PC-3 (cell line): Measurements from ENCODE around the gene OR2J1. TPM values are rescaled to one million over a fixed set of nuclear protein-coding genes. Genes with fewer than 3 reads are reported as not detected.
"Not testable (repeated sequence)": the region's sequence is repeated elsewhere in the genome, so short reads cannot be mapped to it uniquely, and the experiment has no call there.

ENCODE experiments used
- ATAC-seq: fragments of 200-7000 bp; cut with Tn5 transposase; 2 replicates; pipeline ENCODE4 v1.9.1; 2020; ENCODE audit warnings: mild to moderate bottlenecking, moderate library complexity
- BruUV-seq: library from RNA; stranded (reverse); fragments of 400-500 nt; replicated peaks from 2 replicates; lab custom pipeline; 2021; lab: Mats Ljungman, UMichigan
- CTCF ChIA-PET: fragments of 300-600 bp; sonication (Branson Sonifier 250); formaldehyde crosslinking; loops from one replicate; lab custom pipeline; 2022; ENCODE audit warnings: antibody characterized with exemption; lab: Charles Lee
- POLR2A ChIA-PET: fragments of 300-600 bp; sonication (Branson Sonifier 250); formaldehyde crosslinking; loops from one replicate; lab custom pipeline; 2022; ENCODE audit warnings: antibody characterized with exemption; ENCODE audit not compliant: unreplicated experiment; lab: Charles Lee
- DNase-seq: peaks from one replicate; pipeline ENCODE4 v3.0.0-alpha.2; 2015
- H2AFZ ChIP-seq: fragments of 300-600 bp; sonication (generic); 2 replicates; pipeline ENCODE4 v1.6.0; 2016; ENCODE audit warnings: antibody characterized with exemption, low read length
- H3F3A ChIP-seq: fragments of 300-600 bp; sonication (generic); one replicate; pipeline ENCODE4 v1.6.0; 2017; ENCODE audit warnings: antibody characterized with exemption, low read length, control low read depth, mild to moderate bottlenecking; ENCODE audit not compliant: unreplicated experiment
- H3K27ac ChIP-seq: fragments of 300-600 bp; sonication (generic); 2 replicates; pipeline ENCODE4 v1.5.1; 2016; ENCODE audit warnings: mild to moderate bottlenecking, low read length
- H3K27me3 ChIP-seq: fragments of 300-600 bp; sonication (generic); 2 replicates; pipeline ENCODE4 v1.6.1; 2016; ENCODE audit warnings: low read length, mixed read lengths
- H3K36me3 ChIP-seq: fragments of 300-600 bp; sonication (generic); 2 replicates; pipeline ENCODE4 v1.6.1; 2016; ENCODE audit warnings: low read depth, mixed run types, low read length, mixed read lengths
- H3K4me1 ChIP-seq: fragments of 300-600 bp; sonication (generic); 2 replicates; pipeline ENCODE4 v1.5.1; 2016; ENCODE audit warnings: low read length; ENCODE audit not compliant: insufficient read depth
- H3K4me2 ChIP-seq: fragments of 300-600 bp; sonication (generic); 2 replicates; pipeline ENCODE4 v1.6.0; 2016; ENCODE audit warnings: low read length
- H3K4me3 ChIP-seq: fragments of 300-600 bp; sonication (generic); 2 replicates; pipeline ENCODE4 v1.5.1; 2016; ENCODE audit warnings: mild to moderate bottlenecking, low read length, mixed read lengths
- H3K79me2 ChIP-seq: fragments of 300-600 bp; sonication (generic); 2 replicates; pipeline ENCODE4 v1.6.1; 2017; ENCODE audit warnings: low read length, mixed read lengths
- H3K9ac ChIP-seq: fragments of 300-600 bp; sonication (generic); 2 replicates; pipeline ENCODE4 v1.6.0; 2016; ENCODE audit warnings: mild to moderate bottlenecking, low read length
- H3K9me2 ChIP-seq: fragments of 300-600 bp; sonication (generic); replicated peaks from 2 replicates; pipeline ENCODE4 v1.6.1; 2016; ENCODE audit warnings: mixed run types, low read length, mixed read lengths
- H3K9me3 ChIP-seq: fragments of 300-600 bp; sonication (generic); 2 replicates; pipeline ENCODE4 v1.6.1; 2016; ENCODE audit warnings: low read length, mixed read lengths
- H4K20me1 ChIP-seq: fragments of 300-600 bp; sonication (generic); 2 replicates; pipeline ENCODE4 v1.6.1; 2016; ENCODE audit warnings: low read length, mixed read lengths
- CTCF ChIP-seq: fragments of 300-600 bp; sonication (generic); conservative IDR thresholded peaks from 2 replicates; pipeline ENCODE4 v1.5.1; 2017; ENCODE audit warnings: antibody characterized with exemption, low read depth, mild to moderate bottlenecking, low read length
- EZH2 ChIP-seq: fragments of 300-600 bp; sonication (generic); IDR thresholded peaks from one replicate; pipeline ENCODE4 v1.6.1; 2017; ENCODE audit warnings: antibody characterized with exemption, mild to moderate bottlenecking, low read length; ENCODE audit not compliant: unreplicated experiment
- EZH2phosphoT487 ChIP-seq: fragments of 300-600 bp; sonication (generic); IDR thresholded peaks from 2 replicates; pipeline ENCODE4 v1.6.1; 2018; ENCODE audit warnings: mild to moderate bottlenecking, antibody characterized with exemption, low read length, borderline replicate concordance
- intact Hi-C: fragments of 100-400 bp; cut with micrococcal nuclease; formaldehyde crosslinking; loops from 2 replicates; pipeline ENCODE4 v1.9.0; 2023
- total RNA-seq: library from RNA; depleted of rRNA; stranded (reverse); fragments of >200 nt; gene quantifications from 2 replicates; pipeline ENCODE4 v1.2.3, GENCODE V29; 2014

The OR2J1 gene
- total RNA-seq, 1 experiment from 2014 or later, result not detected

GRCh38 chr6:29097803-29098202 lies 1.5 kb upstream of the OR2J1 start:
- no peak overlapping the region for H3K4me2 ChIP-seq
- BruUV-seq, result no TSS peak
- H3K36me3 ChIP-seq, result no peaks in the 10 kb centered on the region
- ATAC-seq (no peak), DNase-seq (no peak)
- H3K9me3 ChIP-seq, result no peaks in the 10 kb centered on the region
- no peak overlapping the region for H3K4me3 ChIP-seq
- peaks cover 20% of the 10 kb centered on the region; the same call in 1 of the 2 replicates for H3K27me3 ChIP-seq
- H3K4me1 ChIP-seq, result no peaks in the 10 kb centered on the region
- ChIA-PET CTCF (no interaction called here), POLR2A (no interaction called here)
- H2AFZ ChIP-seq, result no peak overlapping the region
- H3K27ac ChIP-seq, result no peak overlapping the region
- H3K9me2 ChIP-seq, result no peaks in the 10 kb centered on the region
- H3K79me2 ChIP-seq, result no peaks in the 10 kb centered on the region
- H3K9ac ChIP-seq, result no peak overlapping the region
- H3F3A ChIP-seq, result no peaks in the 10 kb centered on the region
- no peaks in the 10 kb centered on the region for H4K20me1 ChIP-seq
- TF ChIP-seq EZH2phosphoT487 (no peak), CTCF (no peak), EZH2 (no peak)
- intact Hi-C loops, result no loop called here

GRCh38 chr6:29107758-29108157 lies 8.5 kb downstream of the OR2J1 start, which contains the start of gene OR2J3:
OR2J3 (plus strand) TSS chr6:29108058; CDS start chr6:29111891, 3,833 bp downstream.
- DNase-seq (no peak), ATAC-seq (no peak)
- intact Hi-C loops, result no loop called here
- H4K20me1 ChIP-seq, result no peaks in the 10 kb centered on the region
- no peak within 1 kb of the TSS for H3K9ac ChIP-seq
- BruUV-seq, result no TSS peak
- TF ChIP-seq EZH2, result no peak
- no peak for TF ChIP-seq CTCF
- TF ChIP-seq EZH2phosphoT487, result no peak
- H3K4me1 ChIP-seq, result no peaks in the 10 kb centered on the region
- H3F3A ChIP-seq, result no peaks in the 10 kb centered on the region
- H3K9me2 ChIP-seq, result no peaks in the 10 kb centered on the region
- H3K36me3 ChIP-seq, result no peaks in the 10 kb centered on the region
- peaks cover 22% of the 10 kb centered on the region for H3K27me3 ChIP-seq
- H3K4me2 ChIP-seq, result no peak within 1 kb of the TSS
- CTCF ChIA-PET, result no interaction called here
- no peak within 1 kb of the TSS for H2AFZ ChIP-seq
- no peaks in the 10 kb centered on the region for H3K79me2 ChIP-seq
- H3K9me3 ChIP-seq, result no peaks in the 10 kb centered on the region
- H3K27ac ChIP-seq, result no peak within 1 kb of the TSS
- no peak within 1 kb of the TSS for H3K4me3 ChIP-seq
- POLR2A ChIA-PET, result no interaction called here

- H2AFZ ChIP-seq, result no peak overlapping the region
- H3K4me2 ChIP-seq, result no peak overlapping the region
- TF ChIP-seq EZH2phosphoT487 (no peak), CTCF (0 out of 2 replicates have a peak, but pooled peaks have one; percentile 26)
- no peaks in the 10 kb centered on the region for H3K36me3 ChIP-seq
- H3K9ac ChIP-seq, result no peak overlapping the region
- H4K20me1 ChIP-seq, result no peaks in the 10 kb centered on the region
- intact Hi-C loops, result no loop called here
- no peaks in the 10 kb centered on the region for H3K9me2 ChIP-seq
- ChIA-PET CTCF (no interaction called here), POLR2A (no interaction called here)
- ATAC-seq (no peak), DNase-seq (peak; percentile 20)
- peaks cover 19% of the 10 kb centered on the region for H3K27me3 ChIP-seq
- BruUV-seq, result no TSS peak
- H3K4me3 ChIP-seq, result no peak overlapping the region
- H3K79me2 ChIP-seq, result no peaks in the 10 kb centered on the region
- H3F3A ChIP-seq, result no peaks in the 10 kb centered on the region
- no peaks in the 10 kb centered on the region for H3K9me3 ChIP-seq
- H3K27ac ChIP-seq, result no peak overlapping the region
- no peaks in the 10 kb centered on the region for H3K4me1 ChIP-seq
Observed at GRCh38 chr6:29112135-29112534, 12.8 kb downstream of the OR2J1 start.

- POLR2A ChIA-PET, H3K4me2 ChIP-seq, intact Hi-C loops, H3K9ac ChIP-seq, H4K20me1 ChIP-seq, DNase-seq, ATAC-seq, H3F3A ChIP-seq, BruUV-seq, CTCF ChIA-PET, H3K9me2 ChIP-seq, H2AFZ ChIP-seq, H3K79me2 ChIP-seq, H3K27ac ChIP-seq, H3K4me1 ChIP-seq, H3K9me3 ChIP-seq, H3K36me3 ChIP-seq, H3K4me3 ChIP-seq: not testable (repeated sequence)
- peaks cover 22% of the 10 kb centered on the region for H3K27me3 ChIP-seq
Observed at GRCh38 chr6:29114964-29115363, 15.7 kb downstream of the OR2J1 start.
